NCI-H2107 treated with DMSO at 0.1 percent for 48 hours (cell line): ENCODE results near the gene DEPDC5.
A peak's percentile ranks its signal among the peaks of the same experiment; 100 is the strongest.

Source experiments
- DNase-seq: peaks from one replicate; lab custom pipeline; 2025; ENCODE audit not compliant: unreplicated experiment; lab: John Stamatoyannopoulos, UW

Gene DEPDC5

GRCh38 chr22:31846161-31847115 lies 92.6 kb downstream of the DEPDC5 start:
- DNase-seq, result no peak

GRCh38 chr22:31848411-31848810 lies 94.6 kb downstream of the DEPDC5 start:
- DNase-seq, result no peak

GRCh38 chr22:31850135-31850534 lies 96.3 kb downstream of the DEPDC5 start:
- DNase-seq, result no peak

- DNase-seq, result no peak
Observed at GRCh38 chr22:31852691-31853421, 99.0 kb downstream of the DEPDC5 start.

GRCh38 chr22:31853736-31854495 lies 100.1 kb downstream of the DEPDC5 start:
- DNase-seq, result no peak

- DNase-seq, result peak; percentile 87
Observed at GRCh38 chr22:31857247-31857646, 103.4 kb downstream of the DEPDC5 start.

- no peak for DNase-seq
Observed at GRCh38 chr22:31861226-31861840, 107.5 kb downstream of the DEPDC5 start.

- no peak for DNase-seq
Observed at GRCh38 chr22:31866918-31867317, 113.1 kb downstream of the DEPDC5 start.

GRCh38 chr22:31867386-31868153 lies 113.8 kb downstream of the DEPDC5 start:
- DNase-seq, result no peak

- DNase-seq, result no peak
Observed at GRCh38 chr22:31869739-31870138, 115.9 kb downstream of the DEPDC5 start.

GRCh38 chr22:31870890-31871289 lies 117.1 kb downstream of the DEPDC5 start:
- DNase-seq, result no peak

GRCh38 chr22:31871480-31871879 lies 117.7 kb downstream of the DEPDC5 start:
- no peak for DNase-seq

- no peak for DNase-seq
Observed at GRCh38 chr22:31872209-31872608, 118.4 kb downstream of the DEPDC5 start.

- no peak for DNase-seq
Observed at GRCh38 chr22:31874821-31875220, 121.0 kb downstream of the DEPDC5 start.

GRCh38 chr22:31876156-31876920 lies 122.5 kb downstream of the DEPDC5 start:
- DNase-seq, result no peak

- no peak for DNase-seq
Observed at GRCh38 chr22:31879585-31879984, 125.8 kb downstream of the DEPDC5 start.

GRCh38 chr22:31881200-31881599 lies 127.4 kb downstream of the DEPDC5 start:
- no peak for DNase-seq

- DNase-seq, result no peak
Observed at GRCh38 chr22:31881865-31882264, 128.0 kb downstream of the DEPDC5 start.

- DNase-seq, result no peak
Observed at GRCh38 chr22:31882971-31883370, 129.2 kb downstream of the DEPDC5 start.
